GM18519 (cell line): Measurements from ENCODE around the gene CDRT4.

Experiments used
- ATAC-seq: cut with Tn5 transposase; IDR thresholded peaks from one replicate; pipeline ENCODE4 v1.9.1; 2021; ENCODE audit warnings: mild to moderate bottlenecking, moderate library complexity; ENCODE audit not compliant: unreplicated experiment, low FRiP score

The CDRT4 gene

GRCh38 chr17:15403276-15403939 lies 64.0 kb downstream of the CDRT4 start:
- ATAC-seq = no peak

GRCh38 chr17:15399443-15399842 lies 68.0 kb downstream of the CDRT4 start:
- no peak for ATAC-seq

- no peak for ATAC-seq
Observed at GRCh38 chr17:15398736-15399331, 68.6 kb downstream of the CDRT4 start.

GRCh38 chr17:15398291-15398690 lies 69.1 kb downstream of the CDRT4 start:
- ATAC-seq = no peak

- ATAC-seq = no peak
Observed at GRCh38 chr17:15397620-15398019, 69.8 kb downstream of the CDRT4 start.

GRCh38 chr17:15395091-15395490 lies 72.3 kb downstream of the CDRT4 start:
- no peak for ATAC-seq

DNA sequence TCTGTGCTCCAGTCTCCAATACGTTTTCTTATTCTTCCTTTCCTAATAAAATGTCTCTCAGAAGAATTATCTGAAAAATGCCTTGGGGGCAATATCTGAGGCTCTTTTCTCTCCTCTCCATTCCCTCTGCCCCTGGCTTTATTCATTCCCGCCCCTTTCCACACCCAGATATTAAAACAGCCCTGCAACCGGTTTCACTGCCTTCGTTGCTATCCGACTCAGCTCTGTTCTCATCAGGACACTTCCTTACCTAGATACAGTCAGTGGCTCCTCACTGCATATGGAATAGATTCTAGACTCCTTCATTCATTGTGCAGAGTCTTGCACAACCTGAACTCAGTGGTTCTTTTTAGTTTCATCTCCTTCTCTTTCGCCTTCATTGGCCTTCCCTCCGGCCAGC lies 74.0 kb downstream of the CDRT4 start:
- no peak for ATAC-seq

GRCh38 chr17:15392326-15392741 lies 75.1 kb downstream of the CDRT4 start:
- ATAC-seq = no peak

DNA sequence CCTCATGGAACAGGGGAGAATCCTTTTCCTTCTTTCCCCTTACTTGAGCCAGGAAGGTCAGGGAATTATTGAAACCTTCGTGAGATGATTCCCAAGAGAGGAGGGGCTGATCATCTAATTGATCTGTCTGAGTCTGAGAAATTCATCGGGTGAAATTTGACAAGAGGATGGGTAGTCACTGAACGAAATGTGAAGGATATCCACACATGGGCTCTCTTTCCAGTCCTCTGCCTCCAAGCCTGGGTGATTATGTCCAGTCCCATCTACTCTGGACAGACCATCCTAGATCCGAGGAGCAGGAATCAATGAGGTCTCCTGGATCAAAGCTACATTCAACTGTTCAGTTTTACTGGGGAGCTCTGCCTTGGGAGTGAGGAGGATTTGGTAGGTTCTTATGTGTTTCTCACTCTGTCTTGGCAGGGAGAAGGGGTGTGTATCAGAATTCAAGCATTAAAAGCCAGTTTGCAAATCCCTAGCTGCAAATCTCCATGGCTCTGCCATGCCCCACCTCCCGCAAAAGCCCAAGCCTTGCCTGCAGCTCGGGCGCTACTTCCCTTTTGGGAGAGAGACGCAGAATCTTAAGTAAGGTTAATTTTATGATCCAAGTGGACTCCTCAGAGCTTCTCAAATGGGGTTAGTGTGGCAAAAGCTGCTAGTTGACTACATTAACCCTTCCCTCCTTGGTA lies 78.9 kb downstream of the CDRT4 start:
- no peak for ATAC-seq

DNA sequence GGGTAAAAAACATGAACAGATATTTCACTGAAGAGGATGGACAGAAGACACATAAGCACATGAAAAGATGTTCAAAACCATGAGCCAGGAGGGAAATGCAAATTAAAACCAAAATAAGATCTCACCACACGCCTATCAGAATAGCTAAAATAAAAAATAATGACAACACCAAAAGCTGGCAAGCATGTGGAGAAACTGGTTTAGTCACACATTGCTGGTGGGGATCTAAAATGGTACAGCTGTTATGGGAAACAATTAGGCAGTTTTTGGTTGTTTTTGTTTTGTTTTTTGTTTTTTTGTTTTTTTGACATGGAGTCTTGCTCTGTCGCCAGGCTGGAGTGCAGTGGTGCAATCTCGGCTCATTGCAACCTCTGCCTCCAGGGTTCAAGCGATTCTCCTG lies 81.3 kb downstream of the CDRT4 start:
- no peak for ATAC-seq
